Colonic mucosa (tissue), 4 donors: ENCODE results near the gene GCLC. TPM values are rescaled to one million over a fixed set of nuclear protein-coding genes. Genes with fewer than 3 reads are reported as not detected.

Source experiments
- DNase-seq: peaks from one replicate; pipeline ENCODE4 v3.0.0-alpha.2; 2020
- H3K27ac ChIP-seq: fragments of 200-600 bp; one replicate; pipeline ENCODE4 v1.8.0; 2021
- H3K27me3 ChIP-seq: fragments of 200-600 bp; one replicate; pipeline ENCODE4 v1.8.0; 2021
- H3K36me3 ChIP-seq: fragments of 200-600 bp; one replicate; pipeline ENCODE4 v1.8.0; 2021
- H3K4me1 ChIP-seq: fragments of 200-600 bp; one replicate; pipeline ENCODE4 v1.8.0; 2021; ENCODE audit warnings: mild to moderate bottlenecking
- H3K4me3 ChIP-seq: fragments of 200-600 bp; one replicate; pipeline ENCODE4 v1.8.0; 2021
- H3K9ac ChIP-seq, 2 donors: one replicate each; pipeline ENCODE4 v1.7.0; 2013; ENCODE audit warnings: control low read depth in 2 of 2, low read depth in 2 of 2, low read length in 2 of 2
- H3K9me3 ChIP-seq: fragments of 200-600 bp; one replicate; pipeline ENCODE4 v1.8.0; 2021
- intact Hi-C: fragments of 100-400 bp; cut with DNase I; formaldehyde crosslinking; loops from one replicate; pipeline ENCODE4 v1.14.1; 2022
- total RNA-seq, 2 donors: library from RNA; stranded (reverse); fragmentation: NEBNext Ultra II Directional in 1 of 2; extraction: Animal tissue kit (Norgen Biotek cat#: 25700) in 1 of 2; gene quantifications; one replicate each; pipeline ENCODE4 v1.2.1, GENCODE V29; 2021
- TF ChIP-seq, protein P1 (sequence below): fragments of 200-600 bp; IDR thresholded peaks from one replicate; pipeline ENCODE4 v1.8.0; 2022; ENCODE audit warnings: antibody characterized with exemption, mild to moderate bottlenecking
- donor health status: healthy.
- donor health status: DM: no; HTN: no; CAD: no.
- donor health status: DM: no; HTN: no; CAD: no.

The GCLC gene
- total RNA-seq, 2 donors from 2014 or later: 35.0 to 37.1 TPM

GRCh38 chr6:53568776-53569616 lies 24.1 kb upstream of the GCLC start:
- Histone ChIP-seq H3K36me3 (no peaks in the 10 kb centered on the region), H3K4me3 (no peak overlapping the region), H3K9ac (no peak overlapping the region), H3K4me1 (no peaks in the 10 kb centered on the region), H3K9me3 (no peaks in the 10 kb centered on the region), H3K27ac (no peak overlapping the region), H3K27me3 (no peaks in the 10 kb centered on the region)
- TF ChIP-seq, protein P1, sequence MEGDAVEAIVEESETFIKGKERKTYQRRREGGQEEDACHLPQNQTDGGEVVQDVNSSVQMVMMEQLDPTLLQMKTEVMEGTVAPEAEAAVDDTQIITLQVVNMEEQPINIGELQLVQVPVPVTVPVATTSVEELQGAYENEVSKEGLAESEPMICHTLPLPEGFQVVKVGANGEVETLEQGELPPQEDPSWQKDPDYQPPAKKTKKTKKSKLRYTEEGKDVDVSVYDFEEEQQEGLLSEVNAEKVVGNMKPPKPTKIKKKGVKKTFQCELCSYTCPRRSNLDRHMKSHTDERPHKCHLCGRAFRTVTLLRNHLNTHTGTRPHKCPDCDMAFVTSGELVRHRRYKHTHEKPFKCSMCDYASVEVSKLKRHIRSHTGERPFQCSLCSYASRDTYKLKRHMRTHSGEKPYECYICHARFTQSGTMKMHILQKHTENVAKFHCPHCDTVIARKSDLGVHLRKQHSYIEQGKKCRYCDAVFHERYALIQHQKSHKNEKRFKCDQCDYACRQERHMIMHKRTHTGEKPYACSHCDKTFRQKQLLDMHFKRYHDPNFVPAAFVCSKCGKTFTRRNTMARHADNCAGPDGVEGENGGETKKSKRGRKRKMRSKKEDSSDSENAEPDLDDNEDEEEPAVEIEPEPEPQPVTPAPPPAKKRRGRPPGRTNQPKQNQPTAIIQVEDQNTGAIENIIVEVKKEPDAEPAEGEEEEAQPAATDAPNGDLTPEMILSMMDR: no peak
- intact Hi-C loops: no loop called here
- no peak for DNase-seq

DNA sequence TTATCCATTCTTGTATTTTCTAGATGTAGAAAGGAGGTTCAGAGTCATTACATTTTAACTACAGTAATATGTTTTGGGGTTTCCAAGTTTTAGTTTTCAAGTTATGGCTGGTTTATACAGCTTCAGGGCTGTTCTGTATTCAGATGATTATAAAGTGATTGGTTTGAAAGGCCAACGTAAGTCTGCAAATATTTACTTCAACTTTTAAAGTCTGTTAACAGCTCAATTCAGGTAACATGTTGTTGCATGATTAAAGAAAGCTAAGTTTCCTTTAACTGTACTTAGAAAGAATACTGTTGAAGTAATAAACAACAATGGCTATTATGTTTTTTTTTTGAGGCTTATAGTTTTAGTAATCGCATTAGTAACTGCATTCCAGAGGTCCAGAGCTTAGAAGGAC lies 22.8 kb upstream of the GCLC start:
- DNase-seq: no peak
- Histone ChIP-seq H3K4me3 (no peak overlapping the region), H3K4me1 (no peaks in the 10 kb centered on the region), H3K27me3 (no peaks in the 10 kb centered on the region), H3K9me3 (no peaks in the 10 kb centered on the region), H3K36me3 (no peaks in the 10 kb centered on the region), H3K9ac (no peak overlapping the region), H3K27ac (no peak overlapping the region)
- TF ChIP-seq, protein P1: no peak
- intact Hi-C loops: no loop called here

GRCh38 chr6:53566755-53567154 lies 21.9 kb upstream of the GCLC start:
- no peaks in the 10 kb centered on the region for H3K4me1 ChIP-seq
- H3K36me3 ChIP-seq: no peaks in the 10 kb centered on the region
- H3K4me3 ChIP-seq: no peak overlapping the region
- TF ChIP-seq, protein P1: no peak
- no peaks in the 10 kb centered on the region for H3K27me3 ChIP-seq
- H3K9me3 ChIP-seq: no peaks in the 10 kb centered on the region
- intact Hi-C loops: no loop called here
- H3K9ac ChIP-seq: no peak overlapping the region
- no peak for DNase-seq
- H3K27ac ChIP-seq: no peak overlapping the region

DNA sequence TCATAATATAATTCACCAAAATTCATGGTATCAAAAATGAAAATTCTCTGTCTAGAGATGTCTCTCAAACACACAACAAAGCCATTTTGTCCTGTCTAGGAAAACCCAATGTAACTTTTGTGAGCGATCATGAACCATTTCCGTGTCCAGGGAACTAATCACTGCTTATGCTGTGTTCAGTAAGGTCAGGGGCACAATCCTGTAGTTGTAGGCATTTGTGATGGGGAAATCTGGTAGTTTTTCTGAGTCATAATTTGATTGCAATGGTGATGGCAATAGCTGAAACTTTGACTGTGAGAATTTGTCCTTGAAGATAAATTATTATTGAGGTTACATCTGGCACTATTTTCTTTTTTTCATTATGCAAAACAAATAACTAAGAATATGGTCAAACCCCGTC lies 21.0 kb upstream of the GCLC start:
- intact Hi-C loops: no loop called here
- DNase-seq: no peak
- Histone ChIP-seq H3K4me3 (no peak overlapping the region), H3K9ac (no peak overlapping the region), H3K36me3 (no peaks in the 10 kb centered on the region), H3K27me3 (no peaks in the 10 kb centered on the region), H3K9me3 (no peaks in the 10 kb centered on the region), H3K4me1 (no peaks in the 10 kb centered on the region), H3K27ac (no peak overlapping the region)
- TF ChIP-seq, protein P1: no peak

GRCh38 chr6:53564401-53565065 lies 19.6 kb upstream of the GCLC start:
- no peak for DNase-seq
- no peak overlapping the region for H3K9ac ChIP-seq
- TF ChIP-seq, protein P1: no peak
- no peak overlapping the region for H3K4me3 ChIP-seq
- no peaks in the 10 kb centered on the region for H3K9me3 ChIP-seq
- H3K27me3 ChIP-seq: no peaks in the 10 kb centered on the region
- H3K27ac ChIP-seq: no peak overlapping the region
- H3K4me1 ChIP-seq: no peaks in the 10 kb centered on the region
- intact Hi-C loops: no loop called here
- H3K36me3 ChIP-seq: no peaks in the 10 kb centered on the region
